Caco-2 (cell line): ENCODE measurements around the gene RPS16. TPM values are rescaled to one million over a fixed set of nuclear protein-coding genes. Genes with fewer than 3 reads are reported as not detected.

Source experiments
- Bru-seq: library from RNA; stranded (reverse); fragments of 400-500 nt; gene quantifications from one replicate; lab custom pipeline; 2021; lab: Mats Ljungman, UMichigan
- BruChase-seq, 2 experiments: library from RNA; stranded (reverse); fragments of 400-500 nt; gene quantifications; one replicate each; lab custom pipeline; 2021; lab: Mats Ljungman, UMichigan
- BruUV-seq: library from RNA; stranded (reverse); fragments of 400-500 nt; replicated peaks from 2 replicates; lab custom pipeline; 2021; lab: Mats Ljungman, UMichigan
- CTCF ChIA-PET: fragments of 300-600 bp; sonication (Branson Sonifier 250); formaldehyde crosslinking; loops from one replicate; lab custom pipeline; 2022; ENCODE audit warnings: antibody characterized with exemption; lab: Charles Lee
- POLR2A ChIA-PET: fragments of 300-600 bp; sonication (Branson Sonifier 250); formaldehyde crosslinking; loops from one replicate; lab custom pipeline; 2022; ENCODE audit warnings: antibody characterized with exemption; lab: Charles Lee
- DNase-seq, 2 experiments: peaks; one replicate each; pipeline versions ENCODE4 v3.0.0 to v3.0.0-alpha.2; 2020 to 2022
- H3K27me3 ChIP-seq: replicated peaks from 2 replicates; pipeline ENCODE4 v1.6.0; 2011; ENCODE audit warnings: low read length; ENCODE audit not compliant: control insufficient read depth, insufficient read depth
- H3K36me3 ChIP-seq: 2 replicates; pipeline ENCODE4 v1.5.1; 2011; ENCODE audit warnings: low read length; ENCODE audit not compliant: control insufficient read depth, insufficient read depth
- H3K4me1 ChIP-seq: fragments of 250-450 bp; sonication (Bioruptor Pico); 2 replicates; pipeline ENCODE4 v1.5.1; 2020; ENCODE audit warnings: mild to moderate bottlenecking
- H3K4me3 ChIP-seq: 2 replicates; pipeline ENCODE4 v1.5.1; 2011; ENCODE audit warnings: low read depth, mild to moderate bottlenecking, control low read depth, low read length
- H3K9me3 ChIP-seq: fragments of 250-450 bp; sonication (Bioruptor Pico); 2 replicates; pipeline ENCODE4 v1.5.1; 2020; ENCODE audit warnings: mild to moderate bottlenecking, moderate library complexity
- H3K27ac Mint-ChIP-seq: one replicate; pipeline ENCODE4 v1.8.0; 2022; ENCODE audit warnings: mixed read lengths; ENCODE audit not compliant: unreplicated experiment
- H3K27me3 Mint-ChIP-seq: one replicate; pipeline ENCODE4 v1.8.0; 2022; ENCODE audit warnings: mixed read lengths; ENCODE audit not compliant: insufficient read depth, unreplicated experiment
- H3K36me3 Mint-ChIP-seq: one replicate; pipeline ENCODE4 v1.8.0; 2022; ENCODE audit warnings: mild to moderate bottlenecking, mixed read lengths; ENCODE audit not compliant: insufficient read depth, unreplicated experiment
- H3K4me1 Mint-ChIP-seq: one replicate; pipeline ENCODE4 v1.8.0; 2022; ENCODE audit warnings: low read depth, mixed read lengths; ENCODE audit not compliant: unreplicated experiment
- H3K4me3 Mint-ChIP-seq: one replicate; pipeline ENCODE4 v1.8.0; 2022; ENCODE audit warnings: mild to moderate bottlenecking, moderate library complexity, mixed read lengths; ENCODE audit not compliant: unreplicated experiment
- H3K9me3 Mint-ChIP-seq: one replicate; pipeline ENCODE4 v1.8.0; 2022; ENCODE audit warnings: mixed read lengths; ENCODE audit not compliant: unreplicated experiment
- intact Hi-C: fragments of 100-400 bp; cut with micrococcal nuclease; formaldehyde crosslinking; loops from one replicate; pipeline ENCODE4 v1.10.0; 2022; ENCODE audit not compliant: unreplicated experiment
- long read RNA-seq: library from polyadenylated mRNA; stranded (forward); transcript quantifications from one replicate; pipeline ENCODE4 v2.0.0, GENCODE V29; 2022
- total RNA-seq: library from RNA; stranded (reverse); gene quantifications from 2 replicates; pipeline ENCODE4 v1.2.3, GENCODE V29; 2022
- TF ChIP-seq, protein P1 (sequence below), 2 experiments: fragments of 200-600 bp in 1 of 2; IDR thresholded peaks; 1 replicate in 1 of 2; 2 replicates in 1 of 2; pipeline versions ENCODE4 v1.5.1 to v1.8.0; 2011 to 2022; ENCODE audit warnings: antibody characterized with exemption in 1 of 2, control low read depth in 1 of 2, inconsistent platforms in 1 of 2, low read depth in 1 of 2, low read length in 1 of 2, mild to moderate bottlenecking in 1 of 2, moderate library complexity in 1 of 2; ENCODE audit not compliant: insufficient read depth in 1 of 2, severe bottlenecking in 1 of 2, unreplicated experiment in 1 of 2

Gene RPS16
- total RNA-seq (2,801 and 3,019 TPM in 2 replicates), Bru-seq, nascent RNA (percentile 100 among the genes with signal in this experiment), BruChase-seq, experiment 1, labeled RNA remaining after a 2-hour chase (percentile 100 among the genes with signal in this experiment), BruChase-seq, experiment 2, labeled RNA remaining after a 6-hour chase (percentile 100 among the genes with signal in this experiment)
- long read RNA-seq, transcript RPS16-207 (5 exons, 492 nt), result minor isoform, 16 of 847 reads
- long read RNA-seq, transcript RPS16-201 (5 exons, 560 nt), result major isoform, 791 of 847 reads
- long read RNA-seq, partial matches to known transcripts, result 26 of 847 reads
- long read RNA-seq, other reads (novel, unspliced or antisense), result 10 of 847 reads

GRCh38 chr19:39435499-39436349 is at the start of gene RPS16:
Gene RPS16 (minus strand): TSS chr19:39435949. CDS start chr19:39435895, 54 bp downstream.
- H3K36me3 Mint-ChIP-seq, result peaks cover 59% of the 10 kb centered on the region
- H3K9me3 Mint-ChIP-seq, result no peaks in the 10 kb centered on the region
- POLR2A ChIA-PET, result interaction anchor here (0.6 to 1.7 kb wide), 39 partner anchors 9 to 1342 kb away, joined by 3 to 54 read pairs (median 5); partner anchors contain the start of genes DLL3, EID2, EIF3K and FBL

GRCh38 chr19:39483141-39483540 is 47.4 kb upstream of the RPS16 start:
- CTCF ChIA-PET, result interaction anchor here (0.6 kb wide), 1 partner anchor 15 kb away, joined by 5 read pairs; no protein-coding TSS in a partner anchor
- Histone ChIP-seq H3K4me1 (0 out of 2 replicates have a peak, but pooled peaks cover 5% of the 10 kb centered on the region), H3K27me3 (no peaks in the 10 kb centered on the region), H3K36me3 (peaks cover 4% of the 10 kb centered on the region), H3K4me3 (no peak overlapping the region), H3K9me3 (no peaks in the 10 kb centered on the region)
- H3K36me3 Mint-ChIP-seq, result peaks cover 76% of the 10 kb centered on the region
- H3K27ac Mint-ChIP-seq, result no peak overlapping the region
- POLR2A ChIA-PET, result interaction anchor here (0.6 kb wide), 1 partner anchor 57 kb away, joined by 3 read pairs; no protein-coding TSS in a partner anchor
- H3K27me3 Mint-ChIP-seq, result no peaks in the 10 kb centered on the region
- H3K4me1 Mint-ChIP-seq, result peaks cover 17% of the 10 kb centered on the region
- no TSS peak for BruUV-seq
- TF ChIP-seq, protein P1, sequence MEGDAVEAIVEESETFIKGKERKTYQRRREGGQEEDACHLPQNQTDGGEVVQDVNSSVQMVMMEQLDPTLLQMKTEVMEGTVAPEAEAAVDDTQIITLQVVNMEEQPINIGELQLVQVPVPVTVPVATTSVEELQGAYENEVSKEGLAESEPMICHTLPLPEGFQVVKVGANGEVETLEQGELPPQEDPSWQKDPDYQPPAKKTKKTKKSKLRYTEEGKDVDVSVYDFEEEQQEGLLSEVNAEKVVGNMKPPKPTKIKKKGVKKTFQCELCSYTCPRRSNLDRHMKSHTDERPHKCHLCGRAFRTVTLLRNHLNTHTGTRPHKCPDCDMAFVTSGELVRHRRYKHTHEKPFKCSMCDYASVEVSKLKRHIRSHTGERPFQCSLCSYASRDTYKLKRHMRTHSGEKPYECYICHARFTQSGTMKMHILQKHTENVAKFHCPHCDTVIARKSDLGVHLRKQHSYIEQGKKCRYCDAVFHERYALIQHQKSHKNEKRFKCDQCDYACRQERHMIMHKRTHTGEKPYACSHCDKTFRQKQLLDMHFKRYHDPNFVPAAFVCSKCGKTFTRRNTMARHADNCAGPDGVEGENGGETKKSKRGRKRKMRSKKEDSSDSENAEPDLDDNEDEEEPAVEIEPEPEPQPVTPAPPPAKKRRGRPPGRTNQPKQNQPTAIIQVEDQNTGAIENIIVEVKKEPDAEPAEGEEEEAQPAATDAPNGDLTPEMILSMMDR (IDR thresholded peaks at IDR 0.05; ENCODE audit: insufficient read depth in 1 of 2, low read depth in 1 of 2, low read length in 1 of 2, severe bottlenecking in 1 of 2, unreplicated experiment in 1 of 2), result no peak
- intact Hi-C loops, result no loop called here
- H3K4me3 Mint-ChIP-seq, result peak overlapping the region; percentile 92
- no peak for DNase-seq
- H3K9me3 Mint-ChIP-seq, result no peaks in the 10 kb centered on the region

More at GRCh38 chr19:39435499-39436349, at the start of gene RPS16:
- H3K4me1 Mint-ChIP-seq, result peaks cover 23% of the 10 kb centered on the region
- H3K27ac Mint-ChIP-seq, result peak within 1 kb of the TSS; percentile 93
- CTCF ChIA-PET, result interaction anchor here (0.5 to 2.0 kb wide), 16 partner anchors 22 to 1170 kb away, joined by 3 to 22 read pairs (median 4); partner anchors contain the start of genes EID2B, PAF1, PLEKHG2 and SAMD4B
- DNase-seq, result peak; percentile 99
- Histone ChIP-seq H3K36me3 (peaks cover 7% of the 10 kb centered on the region), H3K4me1 (peaks cover 23% of the 10 kb centered on the region), H3K4me3 (peak within 1 kb of the TSS; percentile 63), H3K27me3 (no peaks in the 10 kb centered on the region), H3K9me3 (no peaks in the 10 kb centered on the region)
- H3K4me3 Mint-ChIP-seq, result peak within 1 kb of the TSS; percentile 87
- TF ChIP-seq, protein P1 (IDR thresholded peaks at IDR 0.05; ENCODE audit: insufficient read depth in 1 of 2, low read depth in 1 of 2, low read length in 1 of 2, severe bottlenecking in 1 of 2, unreplicated experiment in 1 of 2), result no peak
- intact Hi-C loops, result loop anchor here (1.0 kb wide), 2 partner anchors 10 to 23 kb away; partner anchors contain the start of genes PLEKHG2 and SUPT5H
- H3K27me3 Mint-ChIP-seq, result no peaks in the 10 kb centered on the region
- BruUV-seq, result no TSS peak
